ENCODE data around the gene PPP6R3. TPM values are rescaled to one million over a fixed set of nuclear protein-coding genes. Genes with fewer than 3 reads are reported as not detected.
A peak's percentile ranks its signal among the peaks of the same experiment; 100 is the strongest.

The PPP6R3 gene
- total RNA-seq, 1 experiment from 2014 or later: 171 TPM

- H3K79me2 ChIP-seq (ENCODE audit: low read length): peaks cover 12% of the 10 kb centered on the region; the same call in 1 of the 2 replicates
- peaks cover 9% of the 10 kb centered on the region for H3F3A ChIP-seq (ENCODE audit: low read length, unreplicated experiment)
- H3K36me3 ChIP-seq (ENCODE audit: low read depth, low read length): peaks cover 75% of the 10 kb centered on the region
Observed at GRCh38 chr11:68583041-68583446, 122.5 kb downstream of the PPP6R3 start.

DNA sequence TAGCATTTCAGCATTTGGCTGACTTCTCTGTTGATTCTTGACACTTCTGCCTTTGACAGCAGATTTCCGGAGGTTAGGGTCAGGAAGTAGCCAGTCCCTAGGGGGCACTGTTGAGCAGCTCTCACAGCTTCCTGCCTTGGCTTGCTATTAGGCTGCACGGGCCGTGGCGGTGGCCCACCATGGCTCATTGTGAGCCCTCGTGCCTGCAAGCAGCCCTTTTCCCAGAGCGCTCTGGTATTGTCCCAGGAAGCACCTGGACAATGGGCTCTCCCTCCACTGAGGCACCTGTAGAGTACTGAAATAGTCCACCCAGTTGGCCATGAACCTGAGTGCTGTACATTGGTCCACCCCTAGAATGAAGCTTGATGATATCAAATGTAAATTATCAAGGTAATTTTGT is 123.5 kb downstream of the PPP6R3 start:
- H3K27ac ChIP-seq (ENCODE audit: low read length): no peak overlapping the region
- no peak overlapping the region for H3K4me2 ChIP-seq (ENCODE audit: low read length)
- H3K79me2 ChIP-seq (ENCODE audit: low read length): peaks cover 12% of the 10 kb centered on the region; the same call in 1 of the 2 replicates
- H3F3A ChIP-seq (ENCODE audit: low read length, unreplicated experiment): peaks cover 3% of the 10 kb centered on the region
- ChIA-PET POLR2A (ENCODE audit: unreplicated experiment) (no interaction called here), CTCF (no interaction called here)
- TF ChIP-seq EZH2phosphoT487 (IDR thresholded peaks at IDR 0.05; ENCODE audit: borderline replicate concordance, low read length): no peak
- TF ChIP-seq CTCF (conservative IDR thresholded peaks at IDR 0.05; ENCODE audit: low read depth, low read length): peak; percentile 90
- no peak for TF ChIP-seq EZH2 (IDR thresholded peaks at IDR 0.05; ENCODE audit: low read length, unreplicated experiment)
- H3K4me1 ChIP-seq (ENCODE audit: insufficient read depth, low read length): peaks cover 12% of the 10 kb centered on the region
- intact Hi-C loops (cut with micrococcal nuclease): no loop called here
- no TSS peak for BruUV-seq (replicated peaks)
- H3K9me2 ChIP-seq (replicated peaks; ENCODE audit: low read length): no peaks in the 10 kb centered on the region
- H4K20me1 ChIP-seq (ENCODE audit: low read length): peaks cover 42% of the 10 kb centered on the region
- no peak for ATAC-seq
- peak; percentile 54 for DNase-seq
- no peaks in the 10 kb centered on the region for H3K27me3 ChIP-seq (ENCODE audit: low read length)
- H3K4me3 ChIP-seq (ENCODE audit: low read length): no peak overlapping the region
- no peak overlapping the region for H2AFZ ChIP-seq (ENCODE audit: low read length)
- H3K9me3 ChIP-seq (ENCODE audit: low read length): no peaks in the 10 kb centered on the region
- no peak overlapping the region for H3K9ac ChIP-seq (ENCODE audit: low read length)
- H3K36me3 ChIP-seq (ENCODE audit: low read depth, low read length): peaks cover 66% of the 10 kb centered on the region

More at GRCh38 chr11:68583041-68583446, 122.5 kb downstream of the PPP6R3 start:
- no peak for TF ChIP-seq CTCF (conservative IDR thresholded peaks at IDR 0.05; ENCODE audit: low read depth, low read length)
- TF ChIP-seq EZH2 (IDR thresholded peaks at IDR 0.05; ENCODE audit: low read length, unreplicated experiment): no peak
- no peak for TF ChIP-seq EZH2phosphoT487 (IDR thresholded peaks at IDR 0.05; ENCODE audit: borderline replicate concordance, low read length)
- Histone ChIP-seq H3K4me1 (ENCODE audit: insufficient read depth, low read length) (peaks cover 20% of the 10 kb centered on the region), H3K4me2 (ENCODE audit: low read length) (no peak overlapping the region), H2AFZ (ENCODE audit: low read length) (no peak overlapping the region), H4K20me1 (ENCODE audit: low read length) (peaks cover 52% of the 10 kb centered on the region), H3K9me2 (replicated peaks; ENCODE audit: low read length) (no peaks in the 10 kb centered on the region), H3K27ac (ENCODE audit: low read length) (no peak overlapping the region), H3K27me3 (ENCODE audit: low read length) (no peaks in the 10 kb centered on the region), H3K4me3 (ENCODE audit: low read length) (no peak overlapping the region), H3K9ac (ENCODE audit: low read length) (no peak overlapping the region), H3K9me3 (ENCODE audit: low read length) (no peaks in the 10 kb centered on the region)
- POLR2A ChIA-PET (ENCODE audit: unreplicated experiment): interaction anchor here (0.6 kb wide), 1 partner anchor 110 kb away, joined by 3 read pairs; no protein-coding TSS in a partner anchor
- no TSS peak for BruUV-seq (replicated peaks)
- CTCF ChIA-PET: no interaction called here
- no peak for ATAC-seq
- intact Hi-C loops (cut with micrococcal nuclease): no loop called here
- DNase-seq: peak; percentile 21

- Histone ChIP-seq H4K20me1 (ENCODE audit: low read length) (peaks cover 35% of the 10 kb centered on the region), H3K9me2 (replicated peaks; ENCODE audit: low read length) (no peaks in the 10 kb centered on the region), H3K4me3 (ENCODE audit: low read length) (no peak overlapping the region), H3F3A (ENCODE audit: low read length, unreplicated experiment) (no peaks in the 10 kb centered on the region), H3K79me2 (ENCODE audit: low read length) (peaks cover 11% of the 10 kb centered on the region; the same call in 1 of the 2 replicates), H3K9ac (ENCODE audit: low read length) (no peak overlapping the region), H3K9me3 (ENCODE audit: low read length) (no peaks in the 10 kb centered on the region), H3K27ac (ENCODE audit: low read length) (no peak overlapping the region), H3K4me2 (ENCODE audit: low read length) (no peak overlapping the region), H3K4me1 (ENCODE audit: insufficient read depth, low read length) (peaks cover 3% of the 10 kb centered on the region), H2AFZ (ENCODE audit: low read length) (no peak overlapping the region), H3K36me3 (ENCODE audit: low read depth, low read length) (peaks cover 67% of the 10 kb centered on the region), H3K27me3 (ENCODE audit: low read length) (no peaks in the 10 kb centered on the region)
- CTCF ChIA-PET: no interaction called here
- TF ChIP-seq CTCF (conservative IDR thresholded peaks at IDR 0.05; ENCODE audit: low read depth, low read length) (no peak), EZH2phosphoT487 (IDR thresholded peaks at IDR 0.05; ENCODE audit: borderline replicate concordance, low read length) (no peak), EZH2 (IDR thresholded peaks at IDR 0.05; ENCODE audit: low read length, unreplicated experiment) (no peak)
- ATAC-seq (no peak), DNase-seq (no peak)
- intact Hi-C loops (cut with micrococcal nuclease): no loop called here
- POLR2A ChIA-PET (ENCODE audit: unreplicated experiment): no interaction called here
- BruUV-seq (replicated peaks): no TSS peak
Observed at GRCh38 chr11:68584991-68585524, 124.5 kb downstream of the PPP6R3 start.

Data from PC-3 (cell line).